Myocyte (in vitro differentiated cells): Measurements from ENCODE around the gene NPIPA8. TPM values are rescaled to one million over a fixed set of nuclear protein-coding genes. Genes with fewer than 3 reads are reported as not detected.
"Not testable (repeated sequence)": the region's sequence is repeated elsewhere in the genome, so short reads cannot be mapped to it uniquely, and the experiment has no call there.

Experiments
- DNase-seq: peaks from one replicate; pipeline ENCODE4 v3.0.0-alpha.2; 2012; ENCODE audit warnings: low read depth
- polyA plus RNA-seq: library from polyadenylated mRNA; unstranded; fragments of >200 nt; gene quantifications from one replicate; pipeline ENCODE4 v1.2.1, GENCODE V29; 2012; ENCODE audit warnings: missing spikeins
- total RNA-seq: library from RNA; depleted of rRNA; stranded (reverse); fragments of >200 nt; gene quantifications from 2 replicates; pipeline ENCODE4 v1.2.3, GENCODE V29; 2014

Gene NPIPA8
- 1.8 TPM in 1 of 2 replicates, not detected in the other for total RNA-seq
- polyA plus RNA-seq, result 0.30 TPM

- not testable (repeated sequence) for DNase-seq
Measured at GRCh38 chr16:18336636-18337035, at the start of gene NPIPA8. Gene NPIPA8, minus strand, starts transcription at chr16:18336736. Its CDS starts 4,074 bp downstream, at chr16:18332662.

- DNase-seq, result not testable (repeated sequence)
Measured at GRCh38 chr16:18385285-18385684, 48.7 kb upstream of the NPIPA8 start.

GRCh38 chr16:18384869-18385268, 48.3 kb upstream of the NPIPA8 start:
- not testable (repeated sequence) for DNase-seq

- DNase-seq, result not testable (repeated sequence)
Measured at GRCh38 chr16:18384098-18384636, 47.6 kb upstream of the NPIPA8 start.

GRCh38 chr16:18382696-18383095, 46.2 kb upstream of the NPIPA8 start:
- DNase-seq, result not testable (repeated sequence)

GRCh38 chr16:18347742-18348141, 11.2 kb upstream of the NPIPA8 start:
- DNase-seq, result not testable (repeated sequence)

GRCh38 chr16:18346993-18347392, 10.5 kb upstream of the NPIPA8 start:
- DNase-seq, result not testable (repeated sequence)

GRCh38 chr16:18344634-18345033, 8.1 kb upstream of the NPIPA8 start:
- DNase-seq, result not testable (repeated sequence)

- not testable (repeated sequence) for DNase-seq
Measured at GRCh38 chr16:18341986-18342385, 5.5 kb upstream of the NPIPA8 start.

GRCh38 chr16:18341417-18341960, 5.0 kb upstream of the NPIPA8 start:
- not testable (repeated sequence) for DNase-seq

GRCh38 chr16:18339210-18339609, 2.7 kb upstream of the NPIPA8 start:
- DNase-seq, result not testable (repeated sequence)

- DNase-seq, result not testable (repeated sequence)
Measured at GRCh38 chr16:18311811-18312210, 24.7 kb downstream of the NPIPA8 start.

- not testable (repeated sequence) for DNase-seq
Measured at GRCh38 chr16:18309159-18309558, 27.4 kb downstream of the NPIPA8 start.

GRCh38 chr16:18307241-18307640, 29.3 kb downstream of the NPIPA8 start:
- DNase-seq, result not testable (repeated sequence)

- DNase-seq, result not testable (repeated sequence)
Measured at GRCh38 chr16:18306066-18306465, 30.5 kb downstream of the NPIPA8 start.

GRCh38 chr16:18303059-18303706, 33.4 kb downstream of the NPIPA8 start:
- not testable (repeated sequence) for DNase-seq

- DNase-seq, result not testable (repeated sequence)
Measured at GRCh38 chr16:18297714-18298113, 38.8 kb downstream of the NPIPA8 start.

GRCh38 chr16:18296931-18297330, 39.6 kb downstream of the NPIPA8 start:
- DNase-seq, result not testable (repeated sequence)

GRCh38 chr16:18294371-18294770, 42.2 kb downstream of the NPIPA8 start:
- DNase-seq, result not testable (repeated sequence)

GRCh38 chr16:18293337-18293956, 43.1 kb downstream of the NPIPA8 start:
- DNase-seq, result not testable (repeated sequence)

GRCh38 chr16:18290959-18291358, 45.6 kb downstream of the NPIPA8 start:
- DNase-seq, result not testable (repeated sequence)

- DNase-seq, result not testable (repeated sequence)
Measured at GRCh38 chr16:18286342-18286741, 50.2 kb downstream of the NPIPA8 start.
